ENCODE measurements around the gene RPS6KA2. TPM values are rescaled to one million over a fixed set of nuclear protein-coding genes. Genes with fewer than 3 reads are reported as not detected.

Gene RPS6KA2
- total and polyA plus RNA-seq, 2 experiments from 2014 or later = 19.3 to 24.0 TPM

DNA sequence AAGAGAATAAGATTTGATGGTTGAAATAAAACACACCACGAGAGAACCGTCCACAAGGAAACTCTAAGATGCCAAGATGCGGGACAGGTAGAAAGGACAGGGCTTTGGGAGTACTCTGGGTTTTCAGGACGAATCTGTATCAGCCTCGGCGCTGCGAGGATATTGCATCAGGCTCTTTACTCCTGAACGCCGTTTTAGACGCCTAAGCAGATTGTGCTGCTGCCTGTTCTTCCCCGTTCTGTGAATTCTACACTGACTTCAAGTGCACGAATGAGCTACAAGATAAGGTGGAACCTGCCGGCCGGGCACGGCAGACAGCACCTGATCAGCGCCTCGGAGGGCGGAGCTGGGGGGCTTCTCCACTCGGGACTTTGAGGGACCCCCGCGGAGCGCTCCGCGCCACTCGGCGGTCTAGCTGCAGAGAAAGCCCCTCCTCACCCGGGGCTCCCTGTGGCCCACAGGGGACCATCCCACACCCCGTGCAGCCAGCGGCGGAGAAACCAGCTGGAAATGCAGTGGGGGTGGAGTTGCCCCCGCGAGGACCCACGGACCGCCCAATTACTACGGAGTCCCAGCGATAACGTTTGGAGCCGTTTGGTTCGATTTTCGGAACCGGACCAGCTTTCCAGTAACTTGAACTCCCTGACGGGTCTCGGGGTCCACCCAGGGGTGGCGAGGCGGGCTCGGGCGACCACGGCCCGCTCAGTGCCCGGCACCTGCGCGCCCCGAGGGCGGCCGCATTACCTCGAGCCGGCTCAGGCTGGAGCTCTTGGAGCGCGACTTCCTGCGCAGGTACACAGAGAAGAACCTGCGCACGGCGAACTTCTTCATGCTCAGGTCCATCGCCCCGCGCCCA lies 646 bp downstream of the RPS6KA2 start:
- H3K27me3 ChIP-seq = peaks cover 39% of the 10 kb centered on the region
- no peak overlapping the region for H3K27ac ChIP-seq
- H3K4me1 ChIP-seq (ENCODE audit: low read depth) = no peaks in the 10 kb centered on the region
- TF ChIP-seq, protein P1, sequence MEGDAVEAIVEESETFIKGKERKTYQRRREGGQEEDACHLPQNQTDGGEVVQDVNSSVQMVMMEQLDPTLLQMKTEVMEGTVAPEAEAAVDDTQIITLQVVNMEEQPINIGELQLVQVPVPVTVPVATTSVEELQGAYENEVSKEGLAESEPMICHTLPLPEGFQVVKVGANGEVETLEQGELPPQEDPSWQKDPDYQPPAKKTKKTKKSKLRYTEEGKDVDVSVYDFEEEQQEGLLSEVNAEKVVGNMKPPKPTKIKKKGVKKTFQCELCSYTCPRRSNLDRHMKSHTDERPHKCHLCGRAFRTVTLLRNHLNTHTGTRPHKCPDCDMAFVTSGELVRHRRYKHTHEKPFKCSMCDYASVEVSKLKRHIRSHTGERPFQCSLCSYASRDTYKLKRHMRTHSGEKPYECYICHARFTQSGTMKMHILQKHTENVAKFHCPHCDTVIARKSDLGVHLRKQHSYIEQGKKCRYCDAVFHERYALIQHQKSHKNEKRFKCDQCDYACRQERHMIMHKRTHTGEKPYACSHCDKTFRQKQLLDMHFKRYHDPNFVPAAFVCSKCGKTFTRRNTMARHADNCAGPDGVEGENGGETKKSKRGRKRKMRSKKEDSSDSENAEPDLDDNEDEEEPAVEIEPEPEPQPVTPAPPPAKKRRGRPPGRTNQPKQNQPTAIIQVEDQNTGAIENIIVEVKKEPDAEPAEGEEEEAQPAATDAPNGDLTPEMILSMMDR (IDR thresholded peaks at IDR 0.05; ENCODE audit: low read depth, low read length) = no peak
- no peaks in the 10 kb centered on the region for H3K9me3 ChIP-seq (ENCODE audit: low read depth)
- DNase-seq (ENCODE audit: low read depth in 1 of 2, low spot score in 1 of 2) = peak; percentile 58 to 66
- H3K4me3 ChIP-seq = peak overlapping the region; percentile 74
- no peaks in the 10 kb centered on the region for H3K36me3 ChIP-seq

DNA sequence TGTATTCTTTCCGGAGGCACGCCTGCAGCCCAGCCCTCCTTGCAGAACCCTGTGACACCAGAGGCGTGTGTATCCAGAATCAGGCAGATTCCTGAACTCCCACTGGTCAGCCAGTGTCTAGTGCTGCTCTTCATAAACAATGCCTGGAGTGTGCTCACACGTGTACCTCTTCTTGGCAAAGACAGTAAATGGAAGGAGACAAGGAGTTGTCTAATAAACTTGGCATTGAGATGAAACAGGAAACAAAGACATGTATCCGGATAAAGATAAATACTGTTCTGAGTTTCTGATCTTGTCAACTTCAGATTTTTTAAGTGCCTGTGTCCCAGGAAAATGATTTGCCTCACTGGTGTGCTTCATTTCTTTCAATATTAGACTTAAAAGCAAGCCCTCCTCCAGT lies 1.7 kb downstream of the RPS6KA2 start:
- Histone ChIP-seq H3K4me1 (ENCODE audit: low read depth) (no peaks in the 10 kb centered on the region), H3K9me3 (ENCODE audit: low read depth) (no peaks in the 10 kb centered on the region), H3K27ac (no peak overlapping the region), H3K27me3 (peaks cover 35% of the 10 kb centered on the region), H3K36me3 (no peaks in the 10 kb centered on the region), H3K4me3 (no peak overlapping the region)
- DNase-seq (ENCODE audit: low read depth in 1 of 2, low spot score in 1 of 2) = peak in 1 of 2 donors; percentile 87
- TF ChIP-seq, protein P1 (IDR thresholded peaks at IDR 0.05; ENCODE audit: low read depth, low read length) = no peak

DNA sequence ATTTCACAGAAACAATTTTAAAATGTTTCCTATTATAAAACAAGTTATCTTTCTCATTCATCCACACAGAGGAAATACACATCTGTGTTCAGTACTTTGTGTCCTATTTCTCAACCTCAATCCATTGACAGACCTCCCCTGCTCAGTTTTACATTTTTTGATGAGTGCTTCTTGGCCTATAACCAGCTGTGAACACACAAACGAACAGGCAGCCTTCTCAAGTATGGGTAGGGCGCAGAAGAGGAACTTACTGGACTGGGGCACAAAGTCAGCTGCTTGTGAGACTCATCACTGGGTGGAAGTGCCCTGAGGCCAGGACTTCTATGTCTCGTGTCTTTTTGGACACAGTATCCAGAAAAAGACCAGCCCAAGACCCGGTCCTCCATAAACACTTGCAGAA lies 2.8 kb downstream of the RPS6KA2 start:
- peak in 1 of 2 donors; percentile 96 for DNase-seq (ENCODE audit: low read depth in 1 of 2, low spot score in 1 of 2)
- H3K9me3 ChIP-seq (ENCODE audit: low read depth) = no peaks in the 10 kb centered on the region
- no peaks in the 10 kb centered on the region for H3K36me3 ChIP-seq
- peaks cover 24% of the 10 kb centered on the region for H3K27me3 ChIP-seq
- H3K4me3 ChIP-seq = no peak overlapping the region
- no peak overlapping the region for H3K27ac ChIP-seq
- TF ChIP-seq, protein P1 (IDR thresholded peaks at IDR 0.05; ENCODE audit: low read depth, low read length) = no peak
- H3K4me1 ChIP-seq (ENCODE audit: low read depth) = peaks cover 3% of the 10 kb centered on the region

GRCh38 chr6:166623318-166623717 lies 3.7 kb downstream of the RPS6KA2 start:
- Histone ChIP-seq H3K9me3 (ENCODE audit: low read depth) (no peaks in the 10 kb centered on the region), H3K27ac (no peak overlapping the region), H3K36me3 (no peaks in the 10 kb centered on the region), H3K4me3 (no peak overlapping the region), H3K27me3 (peaks cover 19% of the 10 kb centered on the region), H3K4me1 (ENCODE audit: low read depth) (peaks cover 6% of the 10 kb centered on the region)
- peak in 1 of 2 donors; percentile 42 for DNase-seq (ENCODE audit: low read depth in 1 of 2, low spot score in 1 of 2)
- TF ChIP-seq, protein P1 (IDR thresholded peaks at IDR 0.05; ENCODE audit: low read depth, low read length) = no peak

DNA sequence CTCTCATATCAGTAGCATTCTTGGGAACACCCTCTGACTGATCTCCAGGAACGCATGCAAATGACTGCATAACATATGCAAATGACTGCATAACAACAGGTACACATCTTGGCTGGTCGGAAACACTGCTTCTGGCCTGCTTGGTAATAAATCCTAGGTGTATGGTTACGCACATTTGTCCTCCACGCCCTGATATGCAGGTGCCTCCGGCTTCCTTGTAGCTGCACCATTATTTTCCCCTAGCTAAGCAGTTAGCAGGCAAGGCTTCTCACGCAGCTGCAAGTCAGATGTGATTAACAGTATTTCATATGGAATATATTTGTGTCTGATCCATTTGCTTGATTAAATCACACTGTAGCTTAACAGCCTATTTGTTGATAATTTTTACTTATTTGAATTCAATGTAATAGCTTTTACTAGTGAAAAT lies 5.9 kb downstream of the RPS6KA2 start:
- Histone ChIP-seq H3K27ac (no peak overlapping the region), H3K36me3 (no peaks in the 10 kb centered on the region), H3K9me3 (ENCODE audit: low read depth) (no peaks in the 10 kb centered on the region), H3K4me3 (no peak overlapping the region), H3K4me1 (ENCODE audit: low read depth) (peaks cover 6% of the 10 kb centered on the region), H3K27me3 (peaks cover 19% of the 10 kb centered on the region)
- TF ChIP-seq, protein P1 (IDR thresholded peaks at IDR 0.05; ENCODE audit: low read depth, low read length) = no peak
- DNase-seq (ENCODE audit: low read depth in 1 of 2, low spot score in 1 of 2) = no peak
